HepG2 (cell line): ENCODE measurements around the gene NME7. TPM values are rescaled to one million over a fixed set of nuclear protein-coding genes. Genes with fewer than 3 reads are reported as not detected.

Experiments used
- AGO2 ChIP-seq: fragments of 200-400 bp; formaldehyde crosslinking; optimal IDR thresholded peaks from 2 replicates; pipeline ENCODE3; 2017; ENCODE audit warnings: mild to moderate bottlenecking, low read depth, low read length, moderate library complexity
- ISX ChIP-seq: sonication (generic); formaldehyde crosslinking; conservative IDR thresholded peaks from 2 replicates; pipeline ENCODE4 v1.5.0; 2020; ENCODE audit warnings: missing genetic modification reagents
- MXI1 ChIP-seq: IDR thresholded peaks from 3 replicates; pipeline ENCODE4 v1.6.1; 2012; ENCODE audit warnings: low read depth, low read length, inconsistent platforms, borderline replicate concordance
- NFKB2 ChIP-seq: sonication (generic); formaldehyde crosslinking; IDR thresholded peaks from 2 replicates; pipeline ENCODE4 v1.4.0; 2020; ENCODE audit warnings: missing genetic modification reagents, borderline replicate concordance
- NR2F1 ChIP-seq, 2 experiments: fragments of 450-650 bp in 1 of 2; formaldehyde crosslinking in 1 of 2; IDR thresholded peaks; 2 replicates each; pipeline versions ENCODE4 v1.5.0 to v1.6.1; 2016 to 2020; ENCODE audit warnings: mild to moderate bottlenecking in 1 of 2, missing compliant biosample characterization in 1 of 2, missing genetic modification reagents in 1 of 2, moderate library complexity in 1 of 2
- SP2 ChIP-seq: sonication (generic); formaldehyde crosslinking; IDR thresholded peaks from 2 replicates; pipeline ENCODE4 v1.5.1; 2020; ENCODE audit warnings: mild to moderate bottlenecking, missing genetic modification reagents
- TBP ChIP-seq: sonication (generic); formaldehyde crosslinking; IDR thresholded peaks from 2 replicates; pipeline ENCODE4 v1.5.0; 2020; ENCODE audit warnings: missing genetic modification reagents
- polyA plus RNA-seq, 8 experiments: library from polyadenylated mRNA; depleted of rRNA in 3 of 8; stranded (reverse) in 7 of 8; unstranded in 1 of 8; fragments of >200 nt; fragmentation: Illumina TruSeq in 4 of 8; extraction: Trizol in 4 of 8; gene quantifications; 2 replicates each; pipeline versions ENCODE4 v1.2.1 to v1.2.3, GENCODE V29; 2011 to 2016; ENCODE audit warnings: low read depth in 4 of 8, missing spikeins in 1 of 8, mixed read lengths in 1 of 8; ENCODE audit not compliant: insufficient read depth in 1 of 8
- total RNA-seq, 5 experiments: library from RNA; depleted of rRNA; stranded (reverse); fragments of >200 nt; fragmentation: Illumina TruSeq; extraction: Trizol; gene quantifications; 2 replicates each; pipeline ENCODE4 v1.2.3, GENCODE V29; 2016; ENCODE audit warnings: low read depth in 1 of 5
- TF ChIP-seq, protein P1 (sequence below): sonication (generic); formaldehyde crosslinking; IDR thresholded peaks from 2 replicates; pipeline ENCODE4 v1.4.0; 2020; ENCODE audit warnings: missing genetic modification reagents
- TF ChIP-seq, protein P2 (sequence below): sonication (generic); formaldehyde crosslinking; conservative IDR thresholded peaks from 2 replicates; pipeline ENCODE4 v1.4.0; 2020; ENCODE audit warnings: missing genetic modification reagents
- TF ChIP-seq, protein P3 (sequence below): sonication (generic); formaldehyde crosslinking; IDR thresholded peaks from one replicate; pipeline ENCODE4 v1.5.1; 2020; ENCODE audit warnings: mild to moderate bottlenecking, missing genetic modification reagents; ENCODE audit errors: not compliant biosample characterization
- TF ChIP-seq, protein P4 (sequence below): sonication (generic); formaldehyde crosslinking; IDR thresholded peaks from 2 replicates; pipeline ENCODE4 v1.5.1; 2020; ENCODE audit warnings: missing genetic modification reagents, mild to moderate bottlenecking, borderline replicate concordance

Gene NME7
- total and polyA plus RNA-seq, 2 of the 13 experiments (the other 11 are each of a cell fraction or from before 2014, with no cell fraction given) = 9.4 to 22.5 TPM

DNA sequence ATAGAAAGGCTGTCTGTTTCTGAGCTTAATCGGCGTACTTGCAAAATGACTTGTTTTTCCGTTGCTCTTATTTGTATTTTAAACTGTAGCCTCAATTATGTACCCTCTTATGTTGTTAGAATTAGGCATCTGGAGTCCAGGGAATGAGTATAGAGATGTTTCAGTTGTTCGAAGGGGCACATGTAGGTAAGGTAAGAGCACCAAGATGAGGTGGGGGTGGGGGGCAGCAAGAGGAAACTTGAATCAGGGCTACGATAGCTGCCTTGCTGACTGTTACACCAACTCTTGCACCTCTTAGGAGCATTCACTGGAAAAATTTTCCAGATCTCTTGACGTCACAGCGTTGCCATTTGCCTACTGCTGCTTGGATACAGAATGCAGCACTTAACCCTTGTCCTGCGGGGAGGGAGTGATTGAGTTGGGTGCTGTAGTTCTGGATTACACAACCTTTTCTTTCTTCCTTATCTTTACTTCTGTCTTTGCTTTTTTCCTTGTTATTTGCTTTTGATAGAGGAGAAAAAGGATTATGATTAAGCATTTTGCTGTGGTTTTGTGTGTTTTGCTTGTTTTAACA lies 257.9 kb downstream of the NME7 start (continued):
- TF ChIP-seq, protein P1, sequence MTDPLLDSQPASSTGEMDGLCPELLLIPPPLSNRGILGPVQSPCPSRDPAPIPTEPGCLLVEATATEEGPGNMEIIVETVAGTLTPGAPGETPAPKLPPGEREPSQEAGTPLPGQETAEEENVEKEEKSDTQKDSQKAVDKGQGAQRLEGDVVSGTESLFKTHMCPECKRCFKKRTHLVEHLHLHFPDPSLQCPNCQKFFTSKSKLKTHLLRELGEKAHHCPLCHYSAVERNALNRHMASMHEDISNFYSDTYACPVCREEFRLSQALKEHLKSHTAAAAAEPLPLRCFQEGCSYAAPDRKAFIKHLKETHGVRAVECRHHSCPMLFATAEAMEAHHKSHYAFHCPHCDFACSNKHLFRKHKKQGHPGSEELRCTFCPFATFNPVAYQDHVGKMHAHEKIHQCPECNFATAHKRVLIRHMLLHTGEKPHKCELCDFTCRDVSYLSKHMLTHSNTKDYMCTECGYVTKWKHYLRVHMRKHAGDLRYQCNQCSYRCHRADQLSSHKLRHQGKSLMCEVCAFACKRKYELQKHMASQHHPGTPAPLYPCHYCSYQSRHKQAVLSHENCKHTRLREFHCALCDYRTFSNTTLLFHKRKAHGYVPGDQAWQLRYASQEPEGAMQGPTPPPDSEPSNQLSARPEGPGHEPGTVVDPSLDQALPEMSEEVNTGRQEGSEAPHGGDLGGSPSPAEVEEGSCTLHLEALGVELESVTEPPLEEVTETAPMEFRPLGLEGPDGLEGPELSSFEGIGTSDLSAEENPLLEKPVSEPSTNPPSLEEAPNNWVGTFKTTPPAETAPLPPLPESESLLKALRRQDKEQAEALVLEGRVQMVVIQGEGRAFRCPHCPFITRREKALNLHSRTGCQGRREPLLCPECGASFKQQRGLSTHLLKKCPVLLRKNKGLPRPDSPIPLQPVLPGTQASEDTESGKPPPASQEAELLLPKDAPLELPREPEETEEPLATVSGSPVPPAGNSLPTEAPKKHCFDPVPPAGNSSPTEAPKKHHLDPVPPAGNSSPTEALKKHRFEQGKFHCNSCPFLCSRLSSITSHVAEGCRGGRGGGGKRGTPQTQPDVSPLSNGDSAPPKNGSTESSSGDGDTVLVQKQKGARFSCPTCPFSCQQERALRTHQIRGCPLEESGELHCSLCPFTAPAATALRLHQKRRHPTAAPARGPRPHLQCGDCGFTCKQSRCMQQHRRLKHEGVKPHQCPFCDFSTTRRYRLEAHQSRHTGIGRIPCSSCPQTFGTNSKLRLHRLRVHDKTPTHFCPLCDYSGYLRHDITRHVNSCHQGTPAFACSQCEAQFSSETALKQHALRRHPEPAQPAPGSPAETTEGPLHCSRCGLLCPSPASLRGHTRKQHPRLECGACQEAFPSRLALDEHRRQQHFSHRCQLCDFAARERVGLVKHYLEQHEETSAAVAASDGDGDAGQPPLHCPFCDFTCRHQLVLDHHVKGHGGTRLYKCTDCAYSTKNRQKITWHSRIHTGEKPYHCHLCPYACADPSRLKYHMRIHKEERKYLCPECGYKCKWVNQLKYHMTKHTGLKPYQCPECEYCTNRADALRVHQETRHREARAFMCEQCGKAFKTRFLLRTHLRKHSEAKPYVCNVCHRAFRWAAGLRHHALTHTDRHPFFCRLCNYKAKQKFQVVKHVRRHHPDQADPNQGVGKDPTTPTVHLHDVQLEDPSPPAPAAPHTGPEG (CRISPR knock-in tag) = no peak
- TF ChIP-seq, protein P2, sequence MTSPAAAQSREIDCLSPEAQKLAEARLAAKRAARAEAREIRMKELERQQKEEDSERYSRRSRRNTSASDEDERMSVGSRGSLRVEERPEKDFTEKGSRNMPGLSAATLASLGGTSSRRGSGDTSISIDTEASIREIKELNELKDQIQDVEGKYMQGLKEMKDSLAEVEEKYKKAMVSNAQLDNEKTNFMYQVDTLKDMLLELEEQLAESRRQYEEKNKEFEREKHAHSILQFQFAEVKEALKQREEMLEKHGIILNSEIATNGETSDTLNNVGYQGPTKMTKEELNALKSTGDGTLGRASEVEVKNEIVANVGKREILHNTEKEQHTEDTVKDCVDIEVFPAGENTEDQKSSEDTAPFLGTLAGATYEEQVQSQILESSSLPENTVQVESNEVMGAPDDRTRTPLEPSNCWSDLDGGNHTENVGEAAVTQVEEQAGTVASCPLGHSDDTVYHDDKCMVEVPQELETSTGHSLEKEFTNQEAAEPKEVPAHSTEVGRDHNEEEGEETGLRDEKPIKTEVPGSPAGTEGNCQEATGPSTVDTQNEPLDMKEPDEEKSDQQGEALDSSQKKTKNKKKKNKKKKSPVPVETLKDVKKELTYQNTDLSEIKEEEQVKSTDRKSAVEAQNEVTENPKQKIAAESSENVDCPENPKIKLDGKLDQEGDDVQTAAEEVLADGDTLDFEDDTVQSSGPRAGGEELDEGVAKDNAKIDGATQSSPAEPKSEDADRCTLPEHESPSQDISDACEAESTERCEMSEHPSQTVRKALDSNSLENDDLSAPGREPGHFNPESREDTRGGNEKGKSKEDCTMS (CRISPR knock-in tag) = no peak
- TF ChIP-seq, protein P3, sequence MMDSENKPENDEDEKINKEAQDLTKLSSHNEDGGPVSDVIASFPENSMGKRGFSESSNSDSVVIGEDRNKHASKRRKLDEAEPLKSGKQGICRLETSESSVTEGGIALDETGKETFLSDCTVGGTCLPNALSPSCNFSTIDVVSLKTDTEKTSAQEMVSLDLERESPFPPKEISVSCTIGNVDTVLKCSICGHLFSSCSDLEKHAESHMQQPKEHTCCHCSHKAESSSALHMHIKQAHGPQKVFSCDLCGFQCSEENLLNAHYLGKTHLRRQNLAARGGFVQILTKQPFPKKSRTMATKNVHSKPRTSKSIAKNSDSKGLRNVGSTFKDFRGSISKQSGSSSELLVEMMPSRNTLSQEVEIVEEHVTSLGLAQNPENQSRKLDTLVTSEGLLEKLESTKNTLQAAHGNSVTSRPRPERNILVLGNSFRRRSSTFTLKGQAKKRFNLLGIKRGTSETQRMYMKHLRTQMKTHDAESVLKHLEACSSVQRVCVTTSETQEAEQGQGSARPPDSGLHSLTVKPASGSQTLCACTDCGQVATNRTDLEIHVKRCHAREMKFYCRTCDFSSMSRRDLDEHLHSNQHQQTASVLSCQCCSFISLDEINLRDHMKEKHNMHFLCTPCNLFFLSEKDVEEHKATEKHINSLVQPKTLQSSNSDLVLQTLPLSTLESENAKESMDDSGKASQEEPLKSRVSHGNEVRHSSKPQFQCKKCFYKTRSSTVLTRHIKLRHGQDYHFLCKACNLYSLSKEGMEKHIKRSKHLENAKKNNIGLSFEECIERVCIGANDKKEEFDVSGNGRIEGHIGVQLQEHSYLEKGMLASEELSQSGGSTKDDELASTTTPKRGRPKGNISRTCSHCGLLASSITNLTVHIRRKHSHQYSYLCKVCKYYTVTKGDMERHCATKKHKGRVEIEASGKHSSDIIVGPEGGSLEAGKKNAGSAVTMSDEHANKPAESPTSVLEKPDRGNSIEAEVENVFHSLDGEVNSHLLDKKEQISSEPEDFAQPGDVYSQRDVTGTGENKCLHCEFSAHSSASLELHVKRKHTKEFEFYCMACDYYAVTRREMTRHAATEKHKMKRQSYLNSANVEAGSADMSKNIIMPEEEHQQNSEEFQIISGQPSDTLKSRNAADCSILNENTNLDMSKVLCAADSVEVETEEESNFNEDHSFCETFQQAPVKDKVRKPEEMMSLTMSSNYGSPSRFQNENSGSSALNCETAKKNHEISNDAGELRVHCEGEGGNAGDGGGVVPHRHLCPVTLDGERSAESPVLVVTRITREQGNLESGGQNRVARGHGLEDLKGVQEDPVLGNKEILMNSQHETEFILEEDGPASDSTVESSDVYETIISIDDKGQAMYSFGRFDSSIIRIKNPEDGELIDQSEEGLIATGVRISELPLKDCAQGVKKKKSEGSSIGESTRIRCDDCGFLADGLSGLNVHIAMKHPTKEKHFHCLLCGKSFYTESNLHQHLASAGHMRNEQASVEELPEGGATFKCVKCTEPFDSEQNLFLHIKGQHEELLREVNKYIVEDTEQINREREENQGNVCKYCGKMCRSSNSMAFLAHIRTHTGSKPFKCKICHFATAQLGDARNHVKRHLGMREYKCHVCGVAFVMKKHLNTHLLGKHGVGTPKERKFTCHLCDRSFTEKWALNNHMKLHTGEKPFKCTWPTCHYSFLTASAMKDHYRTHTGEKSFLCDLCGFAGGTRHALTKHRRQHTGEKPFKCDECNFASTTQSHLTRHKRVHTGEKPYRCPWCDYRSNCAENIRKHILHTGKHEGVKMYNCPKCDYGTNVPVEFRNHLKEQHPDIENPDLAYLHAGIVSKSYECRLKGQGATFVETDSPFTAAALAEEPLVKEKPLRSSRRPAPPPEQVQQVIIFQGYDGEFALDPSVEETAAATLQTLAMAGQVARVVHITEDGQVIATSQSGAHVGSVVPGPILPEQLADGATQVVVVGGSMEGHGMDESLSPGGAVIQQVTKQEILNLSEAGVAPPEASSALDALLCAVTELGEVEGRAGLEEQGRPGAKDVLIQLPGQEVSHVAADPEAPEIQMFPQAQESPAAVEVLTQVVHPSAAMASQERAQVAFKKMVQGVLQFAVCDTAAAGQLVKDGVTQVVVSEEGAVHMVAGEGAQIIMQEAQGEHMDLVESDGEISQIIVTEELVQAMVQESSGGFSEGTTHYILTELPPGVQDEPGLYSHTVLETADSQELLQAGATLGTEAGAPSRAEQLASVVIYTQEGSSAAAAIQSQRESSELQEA (CRISPR knock-in tag) = no peak
- TF ChIP-seq AGO2 (no peak), TBP (CRISPR knock-in tag) (no peak), SP2 (CRISPR knock-in tag) (no peak), NFKB2 (CRISPR knock-in tag) (no peak), NR2F1 (CRISPR knock-in tag; IDR thresholded peaks at IDR 0.05) (no peak), MXI1 (peak; percentile 61; the same call in 2 of the 3 replicates), ISX (CRISPR knock-in tag) (no peak)
- TF ChIP-seq, protein P4, sequence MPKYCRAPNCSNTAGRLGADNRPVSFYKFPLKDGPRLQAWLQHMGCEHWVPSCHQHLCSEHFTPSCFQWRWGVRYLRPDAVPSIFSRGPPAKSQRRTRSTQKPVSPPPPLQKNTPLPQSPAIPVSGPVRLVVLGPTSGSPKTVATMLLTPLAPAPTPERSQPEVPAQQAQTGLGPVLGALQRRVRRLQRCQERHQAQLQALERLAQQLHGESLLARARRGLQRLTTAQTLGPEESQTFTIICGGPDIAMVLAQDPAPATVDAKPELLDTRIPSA (CRISPR knock-in tag) = no peak
